ENCODE data around the gene XK. TPM values are rescaled to one million over a fixed set of nuclear protein-coding genes. Genes with fewer than 3 reads are reported as not detected.

XK gene
- total and polyA plus RNA-seq, 10 of the 15 experiments (the other 5 are each of a cell fraction or from before 2014, with no cell fraction given): not detected

DNA sequence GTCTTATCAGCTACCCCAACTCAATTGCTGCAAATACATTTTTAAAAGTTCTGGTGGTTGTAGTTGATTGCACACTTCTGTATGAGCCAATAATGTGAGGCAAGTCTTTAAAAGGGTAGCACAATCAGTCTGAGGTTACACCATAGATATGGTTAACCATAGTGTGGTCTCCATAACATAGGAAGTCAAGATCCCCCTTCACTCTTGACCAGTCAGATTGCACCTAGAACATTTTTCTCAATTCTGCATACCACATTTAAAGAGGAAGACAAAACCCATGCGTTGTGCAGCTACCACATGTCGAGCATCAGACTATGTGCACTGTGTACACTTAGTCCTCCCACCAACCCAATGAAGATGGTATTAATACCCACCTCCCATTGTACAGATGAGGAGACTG, 67.8 kb downstream of the XK start:
- no peak overlapping the region for H3K9ac ChIP-seq (ENCODE audit: control insufficient read depth, insufficient read depth, low read length)
- H3K36me3 ChIP-seq (ENCODE audit: control insufficient read depth in 2 of 2, insufficient read depth in 2 of 2, low read length in 1 of 2): no peaks in the 10 kb centered on the region
- RAD21 ChIA-PET (ENCODE audit: unreplicated experiment): interaction anchor here (0.8 to 1.4 kb wide), 5 partner anchors 23 to 72 kb away, joined by 3 to 7 read pairs (median 6); no protein-coding TSS in a partner anchor
- WGBS (ENCODE audit: insufficient coverage, insufficient replicate concordance, low lambda C conversion rate, missing lambda C conversion rate): 23% methylated on average over 2 of the region's 2 CpGs
- FAIRE-seq: no peak
- H2AFZ ChIP-seq (ENCODE audit: control insufficient read depth, low read depth, low read length): no peak overlapping the region
- H3K79me2 ChIP-seq (ENCODE audit: control insufficient read depth, insufficient read depth, low read length): no peaks in the 10 kb centered on the region
- peak; percentile 57 for ATAC-seq
- POLR2A ChIA-PET: interaction anchor here (0.8 to 1.6 kb wide), 3 partner anchors 23 to 32 kb away, joined by 3 to 7 read pairs (median 3); no protein-coding TSS in a partner anchor
- H4K20me1 ChIP-seq (ENCODE audit: control insufficient read depth, insufficient read depth): no peaks in the 10 kb centered on the region
- peak overlapping the region; percentile 87; the same call in 1 of the 2 replicates for H3K27ac ChIP-seq (ENCODE audit: control insufficient read depth, insufficient read depth)
- no peaks in the 10 kb centered on the region for H3K27me3 ChIP-seq (replicated peaks in 1 of 2; ENCODE audit: control insufficient read depth in 2 of 2, insufficient read depth in 2 of 2, low read length in 1 of 2)
- CTCF ChIA-PET: interaction anchor here (0.8 to 6.1 kb wide), 6 partner anchors 9 to 71 kb away, joined by 3 to 43 read pairs (median 6); partner anchors contain the start of gene CYBB
- in situ Hi-C loops (cut with MboI) (no loop called here), intact Hi-C loops (cut with micrococcal nuclease; ENCODE audit: unreplicated experiment) (no loop called here)
- peaks cover 27% of the 10 kb centered on the region for H3K4me1 ChIP-seq (ENCODE audit: control insufficient read depth, insufficient read depth, low read length)
- H3K9me3 ChIP-seq (replicated peaks; ENCODE audit: control insufficient read depth, insufficient read depth, low read length): no peaks in the 10 kb centered on the region
- DNase-seq (ENCODE audit: low read depth, low spot score): no peak
- SMC1A ChIA-PET (ENCODE audit: uncharacterized antibody, unreplicated experiment): interaction anchor here (0.7 to 4.6 kb wide), 11 partner anchors 8 to 88 kb away, joined by 3 to 72 read pairs (median 7); partner anchors contain the start of gene CYBB
- H3K4me3 ChIP-seq: no peak overlapping the region
- H3K4me2 ChIP-seq (ENCODE audit: control insufficient read depth, insufficient read depth): no peak overlapping the region
- TF ChIP-seq IKZF2 (IDR thresholded peaks at IDR 0.05) (peak in 1 of 2 experiments; percentile 36; a peak in 1 of 4 replicates), MYB (IDR thresholded peaks at IDR 0.05; ENCODE audit: borderline replicate concordance, low read depth, low read length) (no peak), CBFB (IDR thresholded peaks at IDR 0.05; ENCODE audit: low read depth) (0 out of 2 replicates have a peak, but pooled peaks have one; percentile 37), NFIC (IDR thresholded peaks at IDR 0.05; ENCODE audit: low read depth, low read length) (0 out of 2 replicates have a peak, but pooled peaks have one; percentile 22), RUNX3 (IDR thresholded peaks at IDR 0.05; ENCODE audit: low read length) (peak; percentile 88), CHD4 (IDR thresholded peaks at IDR 0.05) (no peak), CHD2 (IDR thresholded peaks at IDR 0.05; ENCODE audit: borderline replicate concordance, low read depth, low read length) (no peak), IRF4 (IDR thresholded peaks at IDR 0.05; ENCODE audit: low read depth, low read length) (no peak)
- TF ChIP-seq, protein P1, sequence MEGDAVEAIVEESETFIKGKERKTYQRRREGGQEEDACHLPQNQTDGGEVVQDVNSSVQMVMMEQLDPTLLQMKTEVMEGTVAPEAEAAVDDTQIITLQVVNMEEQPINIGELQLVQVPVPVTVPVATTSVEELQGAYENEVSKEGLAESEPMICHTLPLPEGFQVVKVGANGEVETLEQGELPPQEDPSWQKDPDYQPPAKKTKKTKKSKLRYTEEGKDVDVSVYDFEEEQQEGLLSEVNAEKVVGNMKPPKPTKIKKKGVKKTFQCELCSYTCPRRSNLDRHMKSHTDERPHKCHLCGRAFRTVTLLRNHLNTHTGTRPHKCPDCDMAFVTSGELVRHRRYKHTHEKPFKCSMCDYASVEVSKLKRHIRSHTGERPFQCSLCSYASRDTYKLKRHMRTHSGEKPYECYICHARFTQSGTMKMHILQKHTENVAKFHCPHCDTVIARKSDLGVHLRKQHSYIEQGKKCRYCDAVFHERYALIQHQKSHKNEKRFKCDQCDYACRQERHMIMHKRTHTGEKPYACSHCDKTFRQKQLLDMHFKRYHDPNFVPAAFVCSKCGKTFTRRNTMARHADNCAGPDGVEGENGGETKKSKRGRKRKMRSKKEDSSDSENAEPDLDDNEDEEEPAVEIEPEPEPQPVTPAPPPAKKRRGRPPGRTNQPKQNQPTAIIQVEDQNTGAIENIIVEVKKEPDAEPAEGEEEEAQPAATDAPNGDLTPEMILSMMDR (IDR thresholded peaks at IDR 0.05 in 2 of 3, conservative IDR thresholded peaks at IDR 0.05 in 1 of 3; ENCODE audit: control insufficient read depth in 2 of 3, extremely low read depth in 1 of 3, insufficient read depth in 1 of 3, low read depth in 3 of 3, low read length in 3 of 3): no peak
- TF ChIP-seq, protein P2, sequence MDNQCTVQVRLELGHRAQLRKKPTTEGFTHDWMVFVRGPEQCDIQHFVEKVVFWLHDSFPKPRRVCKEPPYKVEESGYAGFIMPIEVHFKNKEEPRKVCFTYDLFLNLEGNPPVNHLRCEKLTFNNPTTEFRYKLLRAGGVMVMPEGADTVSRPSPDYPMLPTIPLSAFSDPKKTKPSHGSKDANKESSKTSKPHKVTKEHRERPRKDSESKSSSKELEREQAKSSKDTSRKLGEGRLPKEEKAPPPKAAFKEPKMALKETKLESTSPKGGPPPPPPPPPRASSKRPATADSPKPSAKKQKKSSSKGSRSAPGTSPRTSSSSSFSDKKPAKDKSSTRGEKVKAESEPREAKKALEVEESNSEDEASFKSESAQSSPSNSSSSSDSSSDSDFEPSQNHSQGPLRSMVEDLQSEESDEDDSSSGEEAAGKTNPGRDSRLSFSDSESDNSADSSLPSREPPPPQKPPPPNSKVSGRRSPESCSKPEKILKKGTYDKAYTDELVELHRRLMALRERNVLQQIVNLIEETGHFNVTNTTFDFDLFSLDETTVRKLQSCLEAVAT (IDR thresholded peaks at IDR 0.05): 0 out of 2 replicates have a peak, but pooled peaks have one; percentile 55
- no TSS peak for BruUV-seq (replicated peaks)
